SKM-1 (cell line): ENCODE measurements around the gene SMIM28.
A peak's percentile ranks its signal among the peaks of the same experiment; 100 is the strongest.
"Not testable (repeated sequence)": the region's sequence is repeated elsewhere in the genome, so short reads cannot be mapped to it uniquely, and the experiment has no call there.

ENCODE experiments used
- DNase-seq: peaks from one replicate; lab custom pipeline; 2025; ENCODE audit not compliant: unreplicated experiment; lab: John Stamatoyannopoulos, UW

SMIM28 gene

DNA sequence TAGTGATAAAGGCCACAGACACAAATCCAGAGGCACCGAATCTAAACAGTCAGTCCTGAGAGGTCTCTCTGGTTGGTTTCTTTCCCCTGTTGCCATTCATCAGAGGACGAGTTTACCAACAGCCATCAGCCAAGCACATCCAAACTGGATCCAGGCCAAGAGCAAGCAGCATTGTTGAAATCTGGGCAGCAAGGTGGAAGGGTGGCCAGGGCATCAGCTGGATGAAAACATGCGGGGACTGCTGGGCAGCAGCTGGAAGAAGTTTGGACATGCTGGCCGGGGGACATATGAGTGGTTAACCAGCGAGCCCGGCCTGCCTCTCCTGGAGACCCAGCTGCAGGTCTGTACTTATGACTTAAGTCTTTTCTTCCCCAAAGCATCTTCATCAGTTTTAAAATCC is at the start of gene SMIM28:
SMIM28 (plus strand) TSS at position 62 of the 400 bp plus-strand sequence; CDS start at position 230, 168 bp downstream.
- DNase-seq: no peak

DNA sequence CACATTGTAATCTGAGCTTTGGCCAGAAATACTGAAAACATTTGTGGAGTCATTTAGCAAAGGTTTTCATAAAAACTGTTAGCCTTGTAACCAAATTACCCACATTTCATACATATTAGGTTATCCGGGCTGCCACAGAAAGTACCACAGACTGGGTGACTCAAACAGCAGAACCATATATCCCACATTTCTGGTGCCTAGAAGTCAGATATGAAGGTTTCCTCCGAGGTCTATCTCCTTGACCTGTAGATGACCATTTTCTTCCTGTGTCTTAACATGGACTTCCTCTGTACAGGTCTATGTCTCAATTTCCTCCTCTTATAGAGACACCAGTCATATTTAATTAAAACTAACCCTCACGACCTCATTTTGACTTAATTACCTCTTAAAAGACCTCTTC is 49.5 kb upstream of the SMIM28 start:
- peak; percentile 16 for DNase-seq

DNA sequence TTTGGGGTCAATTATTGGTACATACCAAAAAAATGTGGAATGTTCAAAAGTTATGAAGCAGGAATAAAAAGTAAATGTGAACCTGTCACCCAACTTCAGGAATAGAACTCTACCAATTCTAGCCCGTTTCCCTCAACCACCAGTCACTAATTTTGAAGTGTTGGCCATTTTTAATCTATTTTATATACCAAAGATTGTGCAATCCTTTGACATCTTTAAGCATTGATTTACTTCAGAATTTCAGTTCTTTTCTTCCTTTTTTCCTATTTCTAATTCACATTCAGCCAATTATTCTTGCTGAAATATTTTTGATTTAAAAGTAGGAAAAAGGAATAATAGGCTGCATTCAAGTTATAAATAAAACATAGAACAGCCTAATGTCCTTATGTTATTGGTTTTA is 46.9 kb upstream of the SMIM28 start:
- no peak for DNase-seq

DNA sequence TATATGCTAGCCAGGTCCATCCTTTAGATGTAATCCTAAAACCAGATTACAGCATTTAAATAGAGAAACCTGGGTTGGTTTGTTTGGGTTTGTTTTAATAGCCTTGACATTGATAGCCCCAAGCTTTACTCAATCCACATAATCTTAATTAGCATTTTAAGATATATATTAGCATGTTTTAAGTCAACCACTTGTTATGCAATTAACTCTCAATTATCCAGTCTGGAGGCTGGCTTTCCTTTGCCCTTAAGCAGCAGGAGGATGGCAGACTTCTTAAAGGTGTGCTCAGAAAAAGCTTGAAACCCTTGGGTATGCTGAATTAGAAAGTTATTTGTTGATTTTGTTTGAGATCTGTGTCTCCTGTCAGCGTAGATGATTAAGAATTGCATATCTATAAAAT is 46.3 kb upstream of the SMIM28 start:
- DNase-seq: no peak

DNA sequence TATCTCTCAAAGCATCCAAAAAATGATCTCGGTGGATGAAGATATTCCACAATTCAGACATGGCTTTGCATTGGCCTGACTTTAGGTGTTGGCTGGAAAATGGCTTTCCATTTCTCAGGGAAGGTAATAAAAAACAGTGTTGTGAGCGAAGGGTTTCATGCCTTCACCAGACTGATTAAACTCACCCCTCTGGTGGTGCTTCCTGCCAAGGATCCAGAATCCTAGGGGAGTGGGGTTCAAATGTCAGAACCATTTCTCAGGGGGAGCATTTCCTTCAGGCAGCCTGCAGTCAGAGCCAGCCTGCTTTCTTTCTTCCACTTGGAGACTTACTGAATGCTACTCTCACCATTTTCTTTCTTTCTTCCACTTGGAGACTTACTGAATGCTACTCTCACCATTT is 45.7 kb upstream of the SMIM28 start:
- DNase-seq: no peak

DNA sequence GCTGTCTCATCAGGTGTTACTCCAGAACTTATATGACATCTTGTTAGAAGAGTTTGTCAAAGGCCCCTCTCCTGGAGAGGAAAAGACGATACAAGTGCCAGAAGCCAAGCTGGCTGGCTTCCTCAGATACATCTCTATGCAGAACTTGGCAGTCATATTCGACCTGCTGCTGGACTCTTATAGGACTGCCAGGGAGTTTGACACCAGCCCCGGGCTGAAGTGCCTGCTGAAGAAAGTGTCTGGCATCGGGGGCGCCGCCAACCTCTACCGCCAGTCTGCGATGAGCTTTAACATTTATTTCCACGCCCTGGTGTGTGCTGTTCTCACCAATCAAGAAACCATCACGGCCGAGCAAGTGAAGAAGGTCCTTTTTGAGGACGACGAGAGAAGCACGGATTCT is 43.7 kb upstream of the SMIM28 start:
- no peak for DNase-seq

DNA sequence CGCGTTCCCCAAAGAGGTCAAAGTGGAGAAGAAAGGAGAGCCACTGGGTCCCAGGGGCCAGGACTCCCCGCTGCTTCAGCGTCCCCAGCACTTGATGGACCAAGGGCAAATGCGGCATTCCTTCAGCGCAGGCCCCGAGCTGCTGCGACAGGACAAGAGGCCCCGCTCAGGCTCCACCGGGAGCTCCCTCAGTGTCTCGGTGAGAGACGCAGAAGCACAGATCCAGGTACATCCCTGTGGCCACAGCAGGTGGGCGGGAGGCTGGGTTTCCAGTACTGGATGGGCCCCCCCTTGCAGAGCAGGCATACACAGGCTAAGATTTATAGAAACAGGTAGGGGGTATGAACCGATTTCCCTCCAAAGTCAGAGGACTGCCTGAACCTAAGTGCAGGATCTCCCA is 42.7 kb upstream of the SMIM28 start:
- no peak for DNase-seq

DNA sequence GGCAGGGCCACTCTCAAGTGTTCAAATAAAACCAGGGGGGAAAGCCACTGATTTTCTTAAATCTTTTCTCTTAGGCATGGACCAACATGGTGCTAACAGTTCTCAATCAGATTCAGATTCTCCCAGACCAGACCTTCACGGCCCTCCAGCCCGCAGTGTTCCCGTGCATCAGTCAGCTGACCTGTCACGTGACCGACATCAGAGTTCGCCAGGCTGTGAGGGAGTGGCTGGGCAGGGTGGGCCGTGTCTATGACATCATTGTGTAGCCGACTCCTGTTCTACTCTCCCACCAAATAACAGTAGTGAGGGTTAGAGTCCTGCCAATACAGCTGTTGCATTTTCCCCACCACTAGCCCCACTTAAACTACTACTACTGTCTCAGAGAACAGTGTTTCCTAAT is 41.5 kb upstream of the SMIM28 start:
- DNase-seq: no peak

DNA sequence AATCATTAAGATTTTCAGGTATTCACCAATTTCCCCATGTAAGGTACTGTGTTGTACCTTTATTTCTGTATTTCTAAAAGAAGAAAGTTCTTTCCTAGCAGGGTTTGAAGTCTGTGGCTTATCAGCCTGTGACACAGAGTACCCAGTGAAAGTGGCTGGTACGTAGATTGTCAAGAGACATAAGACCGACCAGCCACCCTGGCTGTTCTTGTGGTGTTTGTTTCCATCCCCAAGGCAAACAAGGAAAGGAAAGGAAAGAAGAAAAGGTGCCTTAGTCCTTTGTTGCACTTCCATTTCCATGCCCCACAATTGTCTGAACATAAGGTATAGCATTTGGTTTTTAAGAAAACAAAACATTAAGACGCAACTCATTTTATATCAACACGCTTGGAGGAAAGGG is 40.6 kb upstream of the SMIM28 start:
- DNase-seq: no peak

DNA sequence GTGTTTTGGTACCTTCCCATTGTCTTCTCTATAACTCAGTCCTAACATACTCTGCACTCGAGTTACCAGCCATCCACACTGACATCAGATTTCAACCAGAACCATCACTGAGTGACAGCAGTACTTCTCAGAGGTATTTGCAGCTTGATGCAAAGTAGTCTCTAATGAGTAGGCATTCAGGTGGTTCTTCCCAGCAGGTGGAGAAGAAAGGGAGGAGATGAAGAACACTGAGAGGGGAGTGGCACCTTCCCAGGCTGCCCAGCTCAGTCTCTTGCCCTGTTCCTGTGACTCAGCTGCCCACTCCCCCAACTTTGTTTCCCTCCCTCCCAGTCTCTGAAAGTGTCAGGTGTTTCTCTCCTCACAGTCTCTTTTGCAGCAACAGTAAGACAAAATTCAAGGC is 38.7 kb upstream of the SMIM28 start:
- DNase-seq: no peak

DNA sequence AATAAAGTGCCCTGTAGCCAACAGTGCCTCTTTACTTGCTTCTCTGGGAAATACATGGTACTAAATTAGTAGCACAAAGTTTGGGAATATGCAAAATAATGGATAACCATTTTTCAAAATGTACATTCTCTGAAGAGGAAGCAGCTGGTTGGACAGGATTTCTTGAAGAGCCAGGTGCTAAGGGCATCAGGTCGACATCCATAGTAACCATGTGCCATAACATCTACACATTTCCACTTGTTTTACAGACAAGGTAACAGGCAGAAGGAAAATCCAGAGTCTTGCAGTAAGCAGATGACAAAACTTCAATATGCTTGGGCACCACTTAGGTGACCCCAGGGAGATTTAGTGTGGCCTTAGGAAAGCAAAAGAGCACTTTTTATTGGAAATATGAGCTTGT is 36.5 kb upstream of the SMIM28 start:
- no peak for DNase-seq

DNA sequence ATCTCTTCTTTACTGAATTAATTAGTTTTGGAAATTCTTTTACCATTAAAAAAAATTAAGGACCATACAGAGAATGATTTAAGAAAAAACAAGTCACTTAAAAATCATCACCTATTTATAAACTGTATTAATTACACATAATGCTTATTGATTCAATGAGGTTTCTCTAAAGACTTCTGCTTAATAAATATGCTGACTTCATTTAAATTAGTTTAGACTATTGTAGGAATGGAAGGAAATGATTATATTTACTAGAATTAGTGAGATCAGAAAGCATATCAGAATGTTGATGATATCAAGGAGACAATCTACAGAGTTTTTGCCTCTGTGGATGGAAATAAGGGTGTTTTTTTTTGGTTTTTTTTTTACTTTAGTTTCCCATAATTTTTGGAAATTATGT is 34.6 kb upstream of the SMIM28 start:
- no peak for DNase-seq

DNA sequence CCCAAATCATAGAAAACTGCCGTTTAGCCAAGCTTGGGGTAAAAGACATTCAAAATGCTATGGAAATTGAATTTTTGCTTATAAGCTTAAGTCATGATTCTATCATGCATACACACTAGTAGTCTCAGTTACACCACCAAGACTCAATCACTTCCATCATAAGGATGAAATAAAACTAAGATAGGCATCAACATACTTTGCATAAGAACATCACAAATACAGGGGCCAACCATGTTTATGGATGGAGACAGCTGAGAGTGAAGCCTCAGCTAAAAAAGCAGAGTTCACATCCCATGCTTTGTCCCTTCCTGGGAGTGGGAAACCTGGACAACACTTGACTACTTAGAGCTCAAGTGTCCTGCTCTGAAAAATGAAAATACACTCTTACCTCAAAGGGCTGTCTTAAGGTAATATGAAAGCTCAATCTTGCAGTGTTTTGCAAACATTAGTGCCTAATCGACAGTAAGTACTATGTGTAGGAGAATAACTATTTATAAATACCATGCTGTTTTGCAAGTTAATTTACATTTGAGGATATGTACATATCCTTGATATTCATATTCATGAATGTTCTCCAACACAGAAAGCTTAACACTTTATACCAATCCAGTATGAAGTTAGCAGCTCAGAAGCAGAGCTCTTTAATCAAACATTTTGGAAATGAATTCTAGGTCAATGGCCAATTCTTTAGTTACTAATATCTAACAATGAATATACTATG is 32.0 kb upstream of the SMIM28 start:
- no peak for DNase-seq

DNA sequence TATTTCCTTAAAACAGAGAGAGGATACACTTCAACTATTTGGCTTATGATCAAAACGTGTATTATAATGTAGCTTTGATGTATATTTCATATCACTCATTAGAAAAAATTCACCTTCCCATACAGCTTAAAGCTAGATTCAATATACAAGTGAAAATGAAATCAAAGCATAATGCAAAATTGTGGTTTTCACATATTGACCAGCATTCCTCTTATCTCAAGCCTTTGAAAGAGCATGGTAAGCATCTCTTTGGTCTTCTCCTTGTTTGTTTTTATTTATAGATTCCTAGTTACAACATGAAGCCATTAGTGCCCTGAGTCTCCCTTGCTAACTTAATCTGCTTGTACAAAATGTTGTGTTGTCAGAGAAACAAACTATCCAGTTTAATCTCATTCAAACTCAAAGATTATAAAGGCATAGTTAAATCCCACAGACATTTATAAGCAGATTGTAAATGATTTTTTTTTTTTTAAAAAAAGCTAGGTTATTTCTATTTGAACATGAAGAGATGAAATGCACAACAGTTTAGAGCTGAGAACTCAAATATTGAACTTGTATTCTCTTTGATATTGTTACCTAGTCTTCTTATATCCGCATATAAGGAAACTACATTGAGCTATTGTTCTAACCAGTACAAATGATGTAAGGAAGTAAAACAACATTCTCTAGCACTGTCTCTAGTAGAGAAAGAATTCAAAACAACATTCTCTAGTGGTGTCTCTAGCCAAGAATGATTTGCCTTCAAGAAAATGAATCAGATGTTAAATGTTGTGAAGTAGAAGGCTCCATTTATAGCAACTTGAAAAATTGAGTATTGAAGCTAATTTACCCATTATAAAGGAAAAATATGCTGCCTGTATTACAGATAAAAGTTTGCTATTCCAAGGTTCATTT is 31.2 kb upstream of the SMIM28 start:
- DNase-seq: no peak

DNA sequence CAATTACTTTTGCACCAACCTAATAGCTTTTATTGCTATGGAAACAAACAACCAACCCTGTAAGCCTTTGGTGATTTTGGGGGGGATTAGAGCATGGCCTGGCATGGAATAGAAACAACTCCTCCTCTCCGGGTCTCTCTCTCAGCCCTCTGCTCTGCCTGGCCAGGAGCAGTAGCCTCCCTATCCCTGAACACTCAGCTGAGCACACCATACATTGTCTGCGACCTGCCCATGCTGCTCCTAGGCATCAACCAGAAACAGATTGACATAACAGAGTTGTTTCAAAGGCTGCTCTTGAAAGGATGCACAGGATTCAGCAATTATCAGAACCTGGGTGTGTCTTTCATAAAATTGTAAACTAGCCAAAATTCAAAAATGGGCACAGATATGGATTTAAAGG is 29.8 kb upstream of the SMIM28 start:
- DNase-seq: no peak

DNA sequence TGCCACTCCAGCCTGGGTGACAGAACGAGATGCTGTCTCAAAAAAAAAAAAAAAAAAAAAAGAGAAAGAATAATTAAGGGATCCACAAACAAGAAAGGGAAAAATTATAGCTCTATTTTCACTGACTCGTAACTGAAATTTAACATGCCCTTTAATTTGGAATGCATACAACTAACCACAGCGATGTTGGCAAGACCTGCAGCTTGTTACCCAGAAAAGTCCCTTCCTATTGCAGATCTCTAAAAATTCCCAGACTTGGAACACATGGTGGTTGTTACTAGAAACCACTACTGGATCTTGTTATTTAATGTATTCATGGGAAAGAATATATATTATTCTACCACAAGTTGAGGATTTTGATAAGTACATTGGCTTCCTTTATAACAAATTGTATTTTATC is 27.8 kb upstream of the SMIM28 start:
- no peak for DNase-seq

DNA sequence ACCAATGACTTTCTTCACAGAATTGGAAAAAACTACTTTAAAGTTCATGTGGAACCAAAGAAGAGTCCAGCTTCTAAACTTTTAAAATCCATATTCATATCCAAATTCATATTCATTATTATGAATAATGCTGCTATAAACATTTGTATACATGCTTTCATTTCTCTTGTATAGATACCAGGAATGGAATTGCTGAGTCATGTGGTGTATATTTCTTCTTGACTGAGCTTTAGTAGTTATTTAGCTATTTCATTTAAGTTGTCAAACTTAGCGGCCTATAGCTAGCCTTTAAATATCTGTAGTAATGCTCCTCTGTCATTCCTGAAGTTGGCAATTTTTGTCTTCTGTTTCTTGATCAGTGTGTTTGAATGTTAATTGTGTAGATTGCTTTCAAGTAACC is 19.8 kb upstream of the SMIM28 start:
- no peak for DNase-seq

DNA sequence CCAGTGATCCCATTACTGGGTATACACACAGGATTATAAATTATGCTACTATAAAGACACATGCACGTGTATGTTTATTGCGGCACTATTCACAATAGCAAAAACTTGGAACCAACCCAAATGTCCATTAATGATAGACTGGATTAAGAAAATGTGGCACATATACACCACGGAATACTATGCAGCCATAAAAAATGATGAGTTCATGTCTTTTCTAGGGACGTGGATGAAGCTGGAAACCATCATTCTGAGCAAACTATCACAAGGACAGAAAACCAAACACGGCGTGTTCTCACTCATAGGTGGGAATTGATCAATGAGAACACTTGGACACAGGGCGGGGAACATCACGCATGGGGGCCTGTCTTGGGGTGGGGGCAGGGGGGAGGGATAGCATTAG is 9.0 kb upstream of the SMIM28 start:
- DNase-seq: not testable (repeated sequence)

DNA sequence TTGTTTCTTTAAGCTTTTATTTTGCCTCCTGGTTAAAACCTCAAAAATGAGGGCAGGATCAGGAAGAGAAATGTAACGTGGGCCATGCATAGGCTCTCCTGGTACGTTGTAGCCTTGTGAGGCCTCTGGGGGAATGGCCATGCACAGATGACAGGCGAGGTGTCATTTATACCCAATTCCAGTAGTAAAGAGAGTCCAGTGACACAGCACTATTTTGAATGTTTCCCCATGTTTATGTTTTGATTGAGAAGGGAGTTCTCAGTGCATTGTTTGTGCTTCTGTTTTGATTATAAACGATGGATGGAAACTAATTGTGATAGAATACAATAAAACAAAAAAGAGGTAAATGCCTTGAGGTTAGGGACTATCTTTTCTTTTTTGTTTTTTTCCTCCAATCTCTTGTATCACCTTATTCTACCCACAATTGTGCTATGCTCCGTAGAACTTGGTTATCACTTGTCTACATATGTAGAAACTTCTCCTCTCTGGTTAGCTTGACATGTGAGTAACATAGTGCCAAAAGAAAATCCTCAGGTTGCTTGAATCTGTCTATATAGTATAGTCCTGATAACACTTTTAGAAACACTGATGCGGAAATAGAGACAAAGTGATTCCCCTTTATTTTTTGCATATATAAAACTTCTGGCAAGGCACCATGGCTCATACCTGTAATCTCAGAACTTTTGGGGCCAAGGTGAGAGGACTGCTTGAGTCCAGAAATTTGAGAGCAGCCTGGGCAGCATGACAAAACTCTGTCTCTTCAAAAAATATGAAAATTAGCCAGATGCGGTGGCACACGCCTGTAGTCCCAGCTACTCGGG is 6.9 kb upstream of the SMIM28 start:
- no peak for DNase-seq

DNA sequence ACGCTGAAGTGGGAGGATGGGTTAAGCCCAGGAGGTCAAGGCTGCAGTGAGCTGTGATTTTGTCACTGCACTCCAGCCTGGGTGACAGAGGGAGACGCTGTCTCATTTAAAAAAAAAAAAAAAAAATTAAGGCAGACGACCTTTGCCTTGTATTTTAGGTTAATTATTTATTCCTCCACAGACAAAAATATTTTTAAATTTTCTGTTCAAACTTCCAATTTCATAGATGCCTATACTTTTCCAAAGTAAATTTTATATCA is 6.3 kb upstream of the SMIM28 start:
- no peak for DNase-seq

DNA sequence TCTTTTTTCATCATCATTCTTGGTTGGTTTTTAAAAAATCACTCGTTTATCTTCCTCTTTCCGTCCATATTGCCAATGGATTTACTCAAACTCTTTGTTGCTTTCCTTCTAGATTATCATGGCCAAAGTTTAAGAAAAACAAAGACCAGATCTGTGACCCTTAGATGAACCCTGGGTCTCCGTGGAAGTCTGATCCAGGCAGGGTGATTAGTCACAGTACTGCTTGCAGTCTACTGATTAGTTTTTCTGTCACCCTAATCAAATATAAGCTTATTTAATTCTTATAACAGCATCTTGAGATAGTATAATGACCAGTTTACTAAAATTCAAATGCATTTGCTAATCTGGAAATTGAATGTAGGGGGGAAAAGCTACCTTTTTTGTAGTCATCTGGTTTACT is 6.0 kb upstream of the SMIM28 start:
- DNase-seq: no peak
